HL-60 (cell line): ENCODE results near the gene LRMDA.
"Not testable (repeated sequence)": the region's sequence is repeated elsewhere in the genome, so short reads cannot be mapped to it uniquely, and the experiment has no call there.

Experiments used
- DNase-seq, 2 experiments: peaks; one replicate each; pipeline ENCODE4 v3.0.0-alpha.2; 2010 to 2020; ENCODE audit warnings: low read depth in 1 of 2, low spot score in 1 of 2
- H3K27ac ChIP-seq: fragments of 250-450 bp; sonication (Bioruptor Pico); replicated peaks from 2 replicates; pipeline ENCODE4 v1.5.1; 2020; ENCODE audit warnings: mild to moderate bottlenecking, moderate library complexity
- H3K27me3 ChIP-seq: fragments of 250-450 bp; sonication (Bioruptor Pico); 2 replicates; pipeline ENCODE4 v1.5.1; 2021; ENCODE audit warnings: mild to moderate bottlenecking, moderate library complexity; ENCODE audit not compliant: insufficient read depth, poor library complexity, severe bottlenecking
- H3K4me3 ChIP-seq: replicated peaks from 2 replicates; pipeline ENCODE4 v1.5.1; 2011; ENCODE audit warnings: mild to moderate bottlenecking, control low read depth, low read length; ENCODE audit not compliant: insufficient read depth
- CTCF ChIP-seq: IDR thresholded peaks from one replicate; pipeline ENCODE4 v1.5.1; 2011; ENCODE audit warnings: low read length, control low read depth, inconsistent platforms; ENCODE audit not compliant: insufficient read depth
- GABPA ChIP-seq: IDR thresholded peaks from 2 replicates; pipeline ENCODE4 v1.6.1; 2012; ENCODE audit warnings: low read depth
- POLR2AphosphoS5 ChIP-seq: IDR thresholded peaks from 2 replicates; pipeline ENCODE4 v1.6.1; 2012; ENCODE audit warnings: low read depth
- REST ChIP-seq: IDR thresholded peaks from 2 replicates; pipeline ENCODE4 v1.6.1; 2012; ENCODE audit warnings: low read depth; ENCODE audit not compliant: insufficient replicate concordance
- SPI1 ChIP-seq: IDR thresholded peaks from 2 replicates; pipeline ENCODE4 v1.6.1; 2012; ENCODE audit warnings: low read depth, mild to moderate bottlenecking, borderline replicate concordance

Gene LRMDA

GRCh38 chr10:75763652-75764051 lies 332.2 kb downstream of the LRMDA start:
- DNase-seq = no peak
- H3K27me3 ChIP-seq = no peaks in the 10 kb centered on the region
- no peak for TF ChIP-seq SPI1
- H3K27ac ChIP-seq = no peak overlapping the region
- H3K4me3 ChIP-seq = no peak overlapping the region

- Histone ChIP-seq H3K4me3 (no peak overlapping the region), H3K27me3 (no peaks in the 10 kb centered on the region), H3K27ac (no peak overlapping the region)
- TF ChIP-seq GABPA (no peak), REST (no peak)
- no peak for DNase-seq
Measured at GRCh38 chr10:75764974-75765788, 333.8 kb downstream of the LRMDA start.

- TF ChIP-seq POLR2AphosphoS5 (no peak), CTCF (no peak), REST (no peak), SPI1 (no peak), GABPA (no peak)
Measured at GRCh38 chr10:75765789-75766096, 334.3 kb downstream of the LRMDA start.

GRCh38 chr10:75766106-75766505 lies 334.7 kb downstream of the LRMDA start:
- no peak for TF ChIP-seq SPI1
- no peak for TF ChIP-seq POLR2AphosphoS5
- no peak for TF ChIP-seq GABPA
- no peak for TF ChIP-seq CTCF
- no peak for TF ChIP-seq REST
- Histone ChIP-seq H3K27me3 (no peaks in the 10 kb centered on the region), H3K4me3 (no peak overlapping the region), H3K27ac (no peak overlapping the region)
- DNase-seq = no peak

More at GRCh38 chr10:75765789-75766096, 334.3 kb downstream of the LRMDA start:
- no peak for DNase-seq
- Histone ChIP-seq H3K27me3 (no peaks in the 10 kb centered on the region), H3K27ac (no peak overlapping the region), H3K4me3 (no peak overlapping the region)

- not testable (repeated sequence) for H3K27me3 ChIP-seq, DNase-seq, H3K4me3 ChIP-seq, H3K27ac ChIP-seq
Measured at GRCh38 chr10:75766752-75767151, 335.3 kb downstream of the LRMDA start.
